Breast epithelium (tissue), 3 donors: ENCODE measurements around the gene CD44.

Experiments used
- POLR2A ChIP-seq: fragments of 450-650 bp; IDR thresholded peaks from one replicate; pipeline ENCODE4 v1.6.1; 2016; ENCODE audit warnings: antibody characterized with exemption, mild to moderate bottlenecking, moderate library complexity
- POLR2AphosphoS5 ChIP-seq, 3 donors: sonication (generic); formaldehyde crosslinking; IDR thresholded peaks; one replicate each; pipeline ENCODE4 v1.6.1; 2017; ENCODE audit warnings: antibody characterized with exemption in 3 of 3
- TF ChIP-seq, protein P1 (sequence below), 3 donors: fragments of 450-650 bp; IDR thresholded peaks; one replicate each; pipeline ENCODE4 v1.5.1; 2016 to 2017; ENCODE audit warnings: antibody characterized with exemption in 3 of 3, mild to moderate bottlenecking in 3 of 3, moderate library complexity in 3 of 3

DNA sequence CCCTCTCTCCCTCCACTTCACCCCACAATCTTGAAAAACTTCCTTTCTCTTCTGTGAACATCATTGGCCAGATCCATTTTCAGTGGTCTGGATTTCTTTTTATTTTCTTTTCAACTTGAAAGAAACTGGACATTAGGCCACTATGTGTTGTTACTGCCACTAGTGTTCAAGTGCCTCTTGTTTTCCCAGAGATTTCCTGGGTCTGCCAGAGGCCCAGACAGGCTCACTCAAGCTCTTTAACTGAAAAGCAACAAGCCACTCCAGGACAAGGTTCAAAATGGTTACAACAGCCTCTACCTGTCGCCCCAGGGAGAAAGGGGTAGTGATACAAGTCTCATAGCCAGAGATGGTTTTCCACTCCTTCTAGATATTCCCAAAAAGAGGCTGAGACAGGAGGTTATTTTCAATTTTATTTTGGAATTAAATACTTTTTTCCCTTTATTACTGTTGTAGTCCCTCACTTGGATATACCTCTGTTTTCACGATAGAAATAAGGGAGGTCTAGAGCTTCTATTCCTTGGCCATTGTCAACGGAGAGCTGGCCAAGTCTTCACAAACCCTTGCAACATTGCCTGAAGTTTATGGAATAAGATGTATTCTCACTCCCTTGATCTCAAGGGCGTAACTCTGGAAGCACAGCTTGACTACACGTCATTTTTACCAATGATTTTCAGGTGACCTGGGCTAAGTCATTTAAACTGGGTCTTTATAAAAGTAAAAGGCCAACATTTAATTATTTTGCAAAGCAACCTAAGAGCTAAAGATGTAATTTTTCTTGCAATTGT is 92.3 kb downstream of the CD44 start:
- TF ChIP-seq, protein P1, sequence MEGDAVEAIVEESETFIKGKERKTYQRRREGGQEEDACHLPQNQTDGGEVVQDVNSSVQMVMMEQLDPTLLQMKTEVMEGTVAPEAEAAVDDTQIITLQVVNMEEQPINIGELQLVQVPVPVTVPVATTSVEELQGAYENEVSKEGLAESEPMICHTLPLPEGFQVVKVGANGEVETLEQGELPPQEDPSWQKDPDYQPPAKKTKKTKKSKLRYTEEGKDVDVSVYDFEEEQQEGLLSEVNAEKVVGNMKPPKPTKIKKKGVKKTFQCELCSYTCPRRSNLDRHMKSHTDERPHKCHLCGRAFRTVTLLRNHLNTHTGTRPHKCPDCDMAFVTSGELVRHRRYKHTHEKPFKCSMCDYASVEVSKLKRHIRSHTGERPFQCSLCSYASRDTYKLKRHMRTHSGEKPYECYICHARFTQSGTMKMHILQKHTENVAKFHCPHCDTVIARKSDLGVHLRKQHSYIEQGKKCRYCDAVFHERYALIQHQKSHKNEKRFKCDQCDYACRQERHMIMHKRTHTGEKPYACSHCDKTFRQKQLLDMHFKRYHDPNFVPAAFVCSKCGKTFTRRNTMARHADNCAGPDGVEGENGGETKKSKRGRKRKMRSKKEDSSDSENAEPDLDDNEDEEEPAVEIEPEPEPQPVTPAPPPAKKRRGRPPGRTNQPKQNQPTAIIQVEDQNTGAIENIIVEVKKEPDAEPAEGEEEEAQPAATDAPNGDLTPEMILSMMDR (IDR thresholded peaks at IDR 0.05): no peak
- TF ChIP-seq POLR2A: no peak
- no peak for TF ChIP-seq POLR2AphosphoS5 (IDR thresholded peaks at IDR 0.05)
